Activated CD8-positive, alpha-beta memory T cell treated with anti-CD3 and anti-CD28 coated beads, Interleukin-2, amount 10 ng/mL, durations not matched to agents 7 days and 5 days (primary cell): Measurements from ENCODE around the gene MADD. TPM values are rescaled to one million over a fixed set of nuclear protein-coding genes. Genes with fewer than 3 reads are reported as not detected.
A peak's percentile ranks its signal among the peaks of the same experiment; 100 is the strongest.

ENCODE experiments used
- ATAC-seq: fragments of 150-1000 bp; cut with Tn5 transposase; one replicate; pipeline ENCODE4 v1.10.0; 2021; ENCODE audit warnings: moderate library complexity
- CTCF ChIA-PET: fragments of 350-600 bp; sonication (Branson Sonifier 250); formaldehyde crosslinking; loops from one replicate; lab custom pipeline; 2021; ENCODE audit warnings: antibody characterized with exemption; lab: Charles Lee
- DNase-seq: peaks from one replicate; pipeline ENCODE4 v3.0.0-alpha.2; 2020
- H3K27ac Mint-ChIP-seq: one replicate; pipeline ENCODE4 v1.8.0; 2021; ENCODE audit warnings: mild to moderate bottlenecking, mixed read lengths
- H3K27me3 Mint-ChIP-seq: one replicate; pipeline ENCODE4 v1.8.0; 2021; ENCODE audit warnings: mixed read lengths
- H3K36me3 Mint-ChIP-seq: one replicate; pipeline ENCODE4 v1.8.0; 2021; ENCODE audit warnings: mild to moderate bottlenecking, mixed read lengths
- H3K4me1 Mint-ChIP-seq: one replicate; pipeline ENCODE4 v1.8.0; 2021; ENCODE audit warnings: mixed read lengths
- H3K4me3 Mint-ChIP-seq: one replicate; pipeline ENCODE4 v1.8.0; 2021; ENCODE audit warnings: mild to moderate bottlenecking, moderate library complexity, mixed read lengths
- H3K9me3 Mint-ChIP-seq: one replicate; pipeline ENCODE4 v1.8.0; 2022; ENCODE audit warnings: low read depth, mixed read lengths
- total RNA-seq, 2 experiments: library from RNA; stranded (reverse); gene quantifications; one replicate each; pipeline ENCODE4 v1.2.3, GENCODE V29; 2021

Gene MADD
- total RNA-seq, 2 experiments from 2014 or later = 88.5 to 91.2 TPM

DNA sequence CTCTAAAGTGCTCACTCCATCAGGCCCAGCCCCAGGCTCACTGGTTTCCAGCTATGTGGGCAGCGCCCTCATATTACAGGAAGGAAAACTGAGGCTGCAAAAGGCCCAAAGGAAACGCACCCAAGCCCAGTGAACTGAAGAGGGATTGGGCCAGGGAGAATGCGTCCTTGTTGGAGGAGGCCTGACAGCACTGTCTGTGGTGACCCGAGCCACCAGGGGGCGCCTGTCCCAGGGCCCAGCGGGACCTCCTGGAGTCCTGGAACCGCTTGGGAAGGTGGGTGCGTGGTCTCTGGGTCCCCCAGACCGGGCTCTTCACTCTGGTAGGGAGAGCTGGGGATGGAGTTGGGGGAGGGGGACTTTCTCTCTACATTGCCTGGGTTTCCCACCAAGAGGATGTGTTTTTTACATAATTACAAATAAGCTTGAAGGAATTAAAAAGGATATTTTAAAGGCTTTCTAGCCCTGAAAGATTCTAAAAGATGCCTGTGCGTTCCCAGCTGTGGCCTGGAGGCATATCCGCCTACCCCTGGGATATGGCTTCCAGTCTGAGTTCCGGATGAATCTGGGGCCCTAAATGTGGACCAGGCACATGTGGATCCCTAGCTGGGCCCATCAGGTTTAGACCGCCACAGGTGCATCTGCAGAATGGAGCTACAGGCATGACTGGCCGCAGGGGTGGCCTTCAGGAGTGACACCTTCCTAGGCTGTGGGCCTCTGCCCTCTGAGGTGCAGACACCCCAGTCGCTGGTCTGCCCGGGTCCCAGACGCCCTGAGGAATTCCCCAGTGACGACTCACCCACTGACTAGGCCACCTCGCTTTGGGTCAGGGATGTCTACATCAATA lies 104.2 kb downstream of the MADD start:
- no peaks in the 10 kb centered on the region for H3K4me1 Mint-ChIP-seq
- H3K27me3 Mint-ChIP-seq = no peaks in the 10 kb centered on the region
- ATAC-seq (peak; percentile 92), DNase-seq (peak; percentile 88)
- no peaks in the 10 kb centered on the region for H3K36me3 Mint-ChIP-seq
- CTCF ChIA-PET = interaction anchor here (0.5 to 4.6 kb wide), 36 partner anchors 11 to 724 kb away, joined by 3 to 125 read pairs (median 4); partner anchors contain the start of genes PSMC3 and SLC39A13
- H3K27ac Mint-ChIP-seq = no peak overlapping the region
- H3K4me3 Mint-ChIP-seq = no peak overlapping the region
- no peaks in the 10 kb centered on the region for H3K9me3 Mint-ChIP-seq

DNA sequence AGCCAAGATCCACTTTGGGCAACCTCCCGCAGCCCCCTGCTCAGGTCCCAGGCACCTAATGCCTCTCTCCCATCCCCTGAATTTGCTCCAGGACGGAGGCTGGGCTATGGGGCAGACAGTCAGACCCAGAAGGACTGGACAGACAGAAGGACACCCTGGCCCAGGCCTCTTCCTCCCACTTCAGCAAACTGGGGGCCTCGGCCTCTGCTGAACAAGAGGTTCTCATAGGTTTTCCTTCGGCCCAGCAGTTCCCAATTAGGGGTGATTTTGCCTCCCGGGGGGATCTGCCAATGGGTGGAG lies 104.7 kb downstream of the MADD start:
- CTCF ChIA-PET = interaction anchor here (0.5 to 4.6 kb wide), 28 partner anchors 12 to 723 kb away, joined by 3 to 125 read pairs (median 4); partner anchors contain the start of genes PSMC3 and SLC39A13
- no peak for ATAC-seq
- Mint-ChIP-seq H3K9me3 (no peaks in the 10 kb centered on the region), H3K27me3 (no peaks in the 10 kb centered on the region), H3K36me3 (no peaks in the 10 kb centered on the region), H3K4me3 (no peak overlapping the region), H3K27ac (no peak overlapping the region), H3K4me1 (no peaks in the 10 kb centered on the region)
- DNase-seq = no peak

DNA sequence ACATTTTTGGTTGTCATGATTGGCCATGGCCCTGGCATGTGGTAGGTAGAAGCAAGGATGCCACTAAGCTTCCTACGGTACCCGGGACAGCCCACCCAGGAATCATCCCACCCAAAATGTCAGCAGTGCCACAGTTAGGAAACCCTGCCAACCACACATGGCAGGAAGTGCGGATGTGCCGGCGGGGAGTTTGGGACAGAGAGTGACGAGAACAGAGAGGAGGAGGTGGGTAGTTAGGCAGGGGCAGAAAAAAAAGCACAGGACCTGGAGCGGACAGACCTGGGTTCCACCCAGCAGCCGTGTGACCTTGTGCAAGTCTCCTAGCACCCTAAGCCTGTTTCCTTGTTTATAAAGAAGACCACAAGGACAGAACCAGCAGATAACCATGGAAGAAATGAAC lies 105.1 kb downstream of the MADD start:
- Mint-ChIP-seq H3K4me1 (no peaks in the 10 kb centered on the region), H3K27me3 (no peaks in the 10 kb centered on the region), H3K4me3 (no peak overlapping the region), H3K36me3 (no peaks in the 10 kb centered on the region), H3K9me3 (no peaks in the 10 kb centered on the region), H3K27ac (no peak overlapping the region)
- CTCF ChIA-PET = interaction anchor here (1.2 to 4.6 kb wide), 6 partner anchors 15 to 241 kb away, joined by 3 to 125 read pairs (median 14); partner anchors contain the start of gene SLC39A13
- DNase-seq (no peak), ATAC-seq (no peak)

GRCh38 chr11:47375546-47376085 lies 105.7 kb downstream of the MADD start:
- Mint-ChIP-seq H3K27ac (no peak overlapping the region), H3K4me3 (no peak overlapping the region), H3K9me3 (no peaks in the 10 kb centered on the region), H3K27me3 (no peaks in the 10 kb centered on the region), H3K36me3 (no peaks in the 10 kb centered on the region), H3K4me1 (no peaks in the 10 kb centered on the region)
- DNase-seq = no peak
- CTCF ChIA-PET = interaction anchor here (2.2 kb wide), 1 partner anchor 24 kb away, joined by 12 read pairs; no protein-coding TSS in a partner anchor
- ATAC-seq = no peak

DNA sequence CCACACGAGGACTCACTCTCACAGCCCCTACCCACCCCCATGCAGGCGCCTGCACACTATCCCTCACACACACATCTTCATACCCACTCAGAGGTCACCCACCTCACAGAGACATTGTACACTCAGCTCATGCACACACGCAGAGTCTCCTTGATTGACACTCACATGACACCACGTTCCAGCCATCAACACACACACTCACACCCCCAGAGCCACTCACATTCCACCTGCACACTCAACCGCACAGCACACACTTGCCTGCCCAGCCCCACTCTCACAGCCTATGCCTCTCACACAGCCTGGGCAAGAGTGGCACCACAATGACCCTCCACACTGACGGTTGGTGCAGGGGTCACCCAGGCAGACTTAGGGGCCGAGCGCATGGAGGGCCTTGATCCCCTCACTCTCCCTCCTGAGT lies 106.2 kb downstream of the MADD start:
- no peak for DNase-seq
- Mint-ChIP-seq H3K36me3 (no peaks in the 10 kb centered on the region), H3K27me3 (no peaks in the 10 kb centered on the region), H3K4me1 (no peaks in the 10 kb centered on the region), H3K9me3 (no peaks in the 10 kb centered on the region), H3K27ac (no peak overlapping the region), H3K4me3 (no peak overlapping the region)
- CTCF ChIA-PET = interaction anchor here (1.6 kb wide), 1 partner anchor 36 kb away, joined by 4 read pairs; no protein-coding TSS in a partner anchor
- ATAC-seq = no peak

DNA sequence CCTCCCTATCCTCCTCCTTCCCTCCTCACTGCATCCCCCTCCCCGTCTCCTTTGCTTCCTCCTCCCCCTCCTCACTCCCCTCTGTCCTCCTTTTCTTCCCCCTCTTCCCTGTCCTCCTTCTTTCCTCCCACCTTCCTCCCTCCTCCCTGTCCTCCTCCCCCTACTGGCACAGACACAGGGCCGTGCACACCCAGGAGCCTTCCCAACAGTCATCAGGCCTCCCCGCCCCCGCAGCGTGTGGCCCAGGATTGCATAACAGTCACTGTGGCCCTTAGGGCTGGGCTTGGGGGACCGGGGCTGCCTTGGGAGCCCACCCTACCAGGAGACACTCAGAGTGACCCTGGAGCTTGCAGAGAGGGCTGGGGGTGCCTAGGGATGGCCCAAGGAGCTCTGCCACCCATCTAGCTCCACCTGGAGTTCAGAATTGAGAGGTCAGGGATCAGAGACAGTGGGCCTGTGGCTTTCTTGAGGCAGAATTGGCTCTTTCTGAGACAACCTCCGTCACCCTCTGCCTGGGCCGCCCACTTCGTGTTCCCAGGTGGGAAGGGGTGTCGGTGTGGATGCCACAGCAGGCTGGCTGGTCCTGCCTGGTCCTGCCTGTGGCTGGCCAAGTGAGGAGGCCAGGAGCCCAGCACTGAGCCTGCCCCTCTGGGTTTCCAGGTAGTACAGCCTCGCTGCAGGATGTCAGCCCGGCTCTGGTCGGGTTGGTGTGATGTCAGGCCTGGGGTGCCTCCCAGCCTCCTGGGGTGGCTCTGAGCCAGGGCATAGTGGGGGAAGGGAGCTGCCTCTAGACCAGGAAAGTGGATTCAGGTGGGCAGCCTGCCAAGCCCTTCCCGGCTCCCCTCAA lies 106.8 kb downstream of the MADD start:
- H3K9me3 Mint-ChIP-seq = no peaks in the 10 kb centered on the region
- no peaks in the 10 kb centered on the region for H3K36me3 Mint-ChIP-seq
- H3K27me3 Mint-ChIP-seq = no peaks in the 10 kb centered on the region
- H3K4me3 Mint-ChIP-seq = no peak overlapping the region
- H3K4me1 Mint-ChIP-seq = no peaks in the 10 kb centered on the region
- no peak for ATAC-seq
- no peak for DNase-seq
- CTCF ChIA-PET = interaction anchor here (1.6 kb wide), 1 partner anchor 35 kb away, joined by 4 read pairs; no protein-coding TSS in a partner anchor
- no peak overlapping the region for H3K27ac Mint-ChIP-seq

DNA sequence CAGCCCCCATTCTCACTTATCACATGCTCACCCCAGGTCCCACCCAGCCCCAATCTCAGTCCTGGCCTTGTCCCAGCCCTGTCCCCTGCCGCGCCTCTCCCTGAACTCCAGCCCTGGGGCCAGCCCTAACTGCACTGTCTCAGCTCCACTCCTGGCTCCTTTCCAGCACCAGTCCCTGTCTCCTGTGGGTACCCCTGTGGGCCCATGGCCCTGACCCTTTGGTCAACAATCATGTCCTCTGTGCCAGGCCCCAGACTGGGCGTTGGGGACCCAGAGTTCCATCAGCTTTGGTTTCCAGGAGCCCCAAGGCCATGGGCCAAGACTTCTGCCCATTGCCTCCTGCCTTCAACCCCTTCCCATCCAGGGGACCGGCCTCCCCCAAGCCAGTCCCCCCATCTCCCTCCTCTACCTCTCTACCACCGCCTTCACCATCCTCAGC lies 107.7 kb downstream of the MADD start:
- no peak overlapping the region for H3K4me3 Mint-ChIP-seq
- no peaks in the 10 kb centered on the region for H3K36me3 Mint-ChIP-seq

DNA sequence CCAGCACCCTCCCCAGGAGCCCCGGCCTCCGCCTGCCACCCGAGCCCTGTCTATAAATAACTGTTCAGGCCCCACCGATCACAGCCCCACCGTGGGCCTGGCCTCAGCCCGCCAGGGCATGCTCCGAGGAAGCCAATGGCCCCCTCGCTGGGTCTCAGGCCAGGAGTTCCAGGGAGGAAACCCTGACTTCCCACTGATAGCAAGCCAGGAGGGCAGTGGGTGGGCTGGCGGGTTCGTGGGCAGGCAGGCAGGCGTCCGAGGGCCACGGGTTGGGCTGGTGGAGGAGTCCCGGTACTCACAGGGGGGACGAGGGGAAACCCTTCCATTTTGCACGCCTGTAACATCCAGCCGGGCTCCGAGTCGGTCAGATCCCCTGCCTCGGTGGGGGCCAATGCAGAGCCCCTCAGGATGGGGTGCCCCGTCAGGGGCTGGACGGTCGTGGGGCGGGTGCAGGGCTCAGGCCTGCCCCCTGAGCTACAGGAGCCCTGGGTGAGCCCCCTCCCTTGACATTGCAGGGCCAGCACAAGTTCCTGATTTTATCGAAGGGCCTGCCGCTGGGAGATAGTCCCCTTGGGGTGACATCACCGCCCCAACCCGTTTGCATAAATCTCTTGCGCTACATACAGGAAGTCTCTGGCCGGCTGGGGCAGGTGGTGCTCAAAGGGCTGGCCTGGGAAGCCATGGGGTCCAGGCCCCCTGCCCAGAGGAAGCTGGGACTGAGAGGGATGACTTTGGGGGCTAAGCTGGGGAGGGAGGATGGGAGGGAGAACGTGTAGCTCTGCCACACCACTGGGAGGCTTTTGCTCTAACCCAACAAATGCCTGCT lies 108.3 kb downstream of the MADD start, which contains the start of gene SPI1:
Gene SPI1 (minus strand): TSS at position 538 of the 826 bp plus-strand sequence. CDS start 194 bp downstream, at position 344.
- CTCF ChIA-PET = interaction anchor here (0.8 to 1.3 kb wide), 2 partner anchors 13 to 33 kb away, joined by 3 to 4 read pairs; no protein-coding TSS in a partner anchor
- H3K27ac Mint-ChIP-seq = no peak within 1 kb of the TSS
- no peaks in the 10 kb centered on the region for H3K27me3 Mint-ChIP-seq
- no peak within 1 kb of the TSS for H3K4me3 Mint-ChIP-seq
- H3K9me3 Mint-ChIP-seq = no peaks in the 10 kb centered on the region
- H3K36me3 Mint-ChIP-seq = no peaks in the 10 kb centered on the region
- H3K4me1 Mint-ChIP-seq = no peaks in the 10 kb centered on the region
- no peak for ATAC-seq
- DNase-seq = no peak

More for the DNA sequence above, 107.7 kb downstream of the MADD start:
- Mint-ChIP-seq H3K9me3 (no peaks in the 10 kb centered on the region), H3K27ac (no peak overlapping the region), H3K4me1 (no peaks in the 10 kb centered on the region), H3K27me3 (no peaks in the 10 kb centered on the region)
- DNase-seq (no peak), ATAC-seq (no peak)
- CTCF ChIA-PET = interaction anchor here (1.6 kb wide), 1 partner anchor 35 kb away, joined by 4 read pairs; no protein-coding TSS in a partner anchor

DNA sequence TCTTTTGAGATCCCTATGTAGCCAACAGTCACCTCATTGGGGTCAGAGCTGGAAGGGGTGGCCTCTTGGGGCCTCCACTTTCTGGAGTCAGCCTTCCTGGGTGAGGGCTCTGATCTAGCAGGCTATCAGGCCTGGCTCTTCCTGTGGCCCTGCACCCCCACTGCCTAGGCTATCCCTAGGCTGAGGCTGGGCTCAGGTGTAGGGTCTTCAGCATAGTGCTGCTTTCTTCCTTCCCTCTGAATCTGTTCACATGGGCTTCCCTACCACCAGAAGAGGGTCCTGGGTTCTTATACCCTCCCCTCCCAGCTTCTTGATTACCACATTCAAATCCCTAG lies 108.9 kb downstream of the MADD start:
- no peak for DNase-seq
- no peaks in the 10 kb centered on the region for H3K27me3 Mint-ChIP-seq
- no peak for ATAC-seq
- no peaks in the 10 kb centered on the region for H3K9me3 Mint-ChIP-seq
- no peaks in the 10 kb centered on the region for H3K36me3 Mint-ChIP-seq
- CTCF ChIA-PET = interaction anchor here (0.8 to 1.3 kb wide), 2 partner anchors 13 to 32 kb away, joined by 3 to 4 read pairs; no protein-coding TSS in a partner anchor
- no peaks in the 10 kb centered on the region for H3K4me1 Mint-ChIP-seq
- no peak overlapping the region for H3K4me3 Mint-ChIP-seq
- no peak overlapping the region for H3K27ac Mint-ChIP-seq

GRCh38 chr11:47379317-47379716 lies 109.4 kb downstream of the MADD start:
- Mint-ChIP-seq H3K4me3 (no peak overlapping the region), H3K9me3 (no peaks in the 10 kb centered on the region), H3K27me3 (no peaks in the 10 kb centered on the region), H3K36me3 (no peaks in the 10 kb centered on the region), H3K4me1 (no peaks in the 10 kb centered on the region), H3K27ac (no peak overlapping the region)
- no peak for ATAC-seq
- CTCF ChIA-PET = interaction anchor here (0.8 to 1.3 kb wide), 2 partner anchors 12 to 32 kb away, joined by 3 to 4 read pairs; no protein-coding TSS in a partner anchor
- DNase-seq = no peak
